GM19035 (cell line): ENCODE data around the gene EVI5L.
"Not testable (repeated sequence)": the region's sequence is repeated elsewhere in the genome, so short reads cannot be mapped to it uniquely, and the experiment has no call there.

Experiments used
- ATAC-seq: cut with Tn5 transposase; IDR thresholded peaks from one replicate; pipeline ENCODE4 v1.9.1; 2021; ENCODE audit not compliant: unreplicated experiment

The EVI5L gene

DNA sequence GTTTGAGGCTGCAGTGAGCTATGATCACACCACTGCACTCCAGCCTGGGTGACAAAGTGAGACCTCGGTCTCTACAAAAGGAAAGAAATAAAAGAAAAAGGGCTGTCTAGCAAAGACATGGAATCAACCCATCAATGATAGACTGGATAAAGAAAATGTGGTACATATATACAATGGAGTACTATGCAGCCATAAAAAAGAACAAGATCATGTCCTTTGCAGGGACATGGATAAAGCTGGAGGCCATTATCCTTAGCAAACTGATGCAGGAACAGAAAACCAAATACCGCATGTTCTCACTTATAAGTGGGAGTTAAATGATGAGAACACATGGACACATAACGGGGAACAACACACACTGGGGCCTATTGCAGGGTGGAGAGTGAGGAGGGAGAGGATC lies 14.0 kb upstream of the EVI5L start:
- ATAC-seq, result not testable (repeated sequence)

DNA sequence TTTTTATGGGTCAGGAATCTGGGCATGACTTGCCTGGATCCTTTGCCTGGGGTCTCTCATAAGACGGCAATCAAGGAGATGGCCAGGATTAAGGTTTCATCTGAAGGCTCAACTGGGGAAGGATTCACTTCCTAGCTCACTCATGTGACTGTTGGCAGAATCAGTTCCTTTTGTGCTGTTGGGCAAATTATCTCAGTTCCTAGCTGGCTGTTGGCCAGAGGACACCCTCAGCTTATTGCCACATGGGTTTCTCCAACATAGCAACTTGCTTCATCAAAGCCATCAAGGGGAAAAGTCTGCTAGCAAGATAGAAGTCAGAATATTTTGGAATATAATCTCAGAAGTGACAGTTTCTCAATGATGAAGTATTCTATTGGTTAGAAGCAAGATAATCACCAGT lies 12.2 kb upstream of the EVI5L start:
- ATAC-seq, result no peak

DNA sequence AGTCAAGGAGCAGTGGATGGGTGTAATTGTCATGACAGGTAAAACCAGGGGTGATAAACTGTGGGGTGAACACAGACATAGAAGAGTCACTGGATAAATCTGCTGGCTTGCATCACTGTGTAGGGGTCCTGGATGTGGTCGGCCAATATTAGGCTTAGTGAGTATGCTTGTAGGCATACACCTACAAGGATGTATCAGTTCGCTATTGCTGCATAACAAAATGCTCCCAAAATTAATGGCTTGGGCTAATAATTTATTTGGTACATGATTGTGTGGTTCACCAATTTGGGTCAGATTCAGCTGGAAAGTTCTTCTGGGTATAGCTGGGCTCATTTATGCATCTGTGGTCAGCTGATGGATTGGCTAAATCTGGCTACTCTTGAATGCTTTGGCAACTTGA lies 11.2 kb upstream of the EVI5L start:
- no peak for ATAC-seq

DNA sequence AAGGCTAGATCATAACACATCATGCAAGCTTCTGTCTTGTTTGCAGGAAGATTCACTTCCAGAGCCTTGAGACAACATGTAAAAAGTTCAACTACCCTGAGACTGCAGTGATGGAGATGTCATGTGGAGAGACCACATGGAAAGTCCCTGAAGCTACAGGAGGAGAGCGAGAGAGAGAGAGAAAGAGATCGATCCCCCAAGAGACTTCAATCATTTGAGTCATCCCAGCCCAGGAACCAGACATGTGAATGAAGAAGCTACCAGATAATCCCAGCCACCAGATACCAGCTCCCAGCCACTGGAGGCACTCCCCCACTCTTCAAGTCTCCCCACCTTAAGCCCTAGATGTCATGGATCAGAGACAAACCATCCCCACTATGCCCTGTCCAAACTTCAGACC lies 10.7 kb upstream of the EVI5L start:
- no peak for ATAC-seq

DNA sequence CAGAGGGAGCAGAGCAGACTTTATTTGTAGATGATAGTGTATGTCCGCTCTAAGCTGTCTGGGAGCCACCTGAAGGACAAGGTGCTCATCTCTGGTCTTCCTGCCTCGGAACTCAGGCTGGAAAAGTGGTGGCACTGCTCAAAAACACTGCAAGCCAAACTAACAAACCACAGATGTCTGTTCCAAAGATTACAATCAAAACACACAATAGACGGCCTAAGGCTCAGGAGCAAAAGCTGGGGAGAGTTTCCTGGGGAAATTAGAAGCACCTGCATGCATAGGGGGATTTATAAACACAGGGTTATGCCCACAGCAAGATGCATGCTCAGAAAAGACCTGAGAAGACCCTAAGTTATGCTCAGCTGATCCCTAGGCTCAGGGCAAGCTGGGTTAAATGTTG lies 9.4 kb upstream of the EVI5L start:
- ATAC-seq, result no peak

DNA sequence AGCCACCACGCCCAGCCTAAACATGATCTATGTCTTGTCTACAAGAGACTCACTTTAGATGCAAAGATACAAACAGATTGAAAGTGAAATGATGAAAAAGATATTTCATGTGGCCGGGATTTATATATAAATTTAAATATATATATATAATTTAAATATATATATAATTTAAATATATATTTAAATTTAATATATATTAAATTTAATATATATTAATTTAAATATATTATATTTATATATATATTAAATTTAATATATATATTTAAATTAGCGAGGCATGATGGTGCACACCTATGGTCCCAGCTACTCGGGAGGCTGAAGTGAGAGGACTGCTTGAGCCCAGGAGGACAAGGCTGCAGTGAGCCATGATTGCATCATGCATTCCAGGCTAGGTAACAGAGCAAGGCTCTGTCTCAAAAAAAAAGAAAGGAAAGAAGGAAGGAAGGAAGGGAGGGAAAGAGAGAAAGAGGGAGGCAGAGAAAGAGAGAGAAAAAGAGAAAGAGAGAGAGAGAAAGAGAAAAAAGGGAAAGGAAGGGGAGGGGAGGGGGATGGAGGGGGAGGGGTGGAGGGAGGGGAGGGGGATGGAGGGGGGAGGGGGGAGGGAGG lies 7.0 kb upstream of the EVI5L start:
- ATAC-seq, result no peak

DNA sequence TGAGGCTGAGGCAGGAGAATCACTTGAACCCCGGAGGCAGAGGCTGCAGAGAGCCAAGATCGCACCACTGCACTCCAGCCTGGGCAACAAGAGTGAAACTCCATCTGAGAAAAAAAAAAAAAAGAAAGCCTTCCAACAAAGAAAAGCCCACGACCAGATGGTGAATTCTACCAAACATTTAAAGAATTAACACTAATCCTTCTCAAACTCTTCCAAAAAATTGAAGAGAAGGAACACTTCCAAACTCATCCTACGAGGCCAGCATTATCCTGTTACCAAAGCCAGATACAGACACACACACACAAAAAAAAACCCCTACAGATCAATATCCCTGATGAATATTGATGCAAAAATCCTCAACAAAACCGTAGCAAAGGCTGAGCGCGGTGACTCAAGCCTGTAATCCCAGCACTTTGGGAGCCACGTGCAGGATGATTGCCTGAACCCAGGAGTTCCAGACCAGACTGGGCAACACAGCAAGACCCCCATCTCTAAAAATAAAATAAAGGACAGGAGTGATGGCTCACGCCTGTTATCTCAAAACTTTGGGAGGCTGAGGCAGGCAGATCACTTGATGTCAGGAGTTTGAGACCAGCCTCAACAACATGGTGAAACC lies 6.2 kb upstream of the EVI5L start:
- no peak for ATAC-seq

DNA sequence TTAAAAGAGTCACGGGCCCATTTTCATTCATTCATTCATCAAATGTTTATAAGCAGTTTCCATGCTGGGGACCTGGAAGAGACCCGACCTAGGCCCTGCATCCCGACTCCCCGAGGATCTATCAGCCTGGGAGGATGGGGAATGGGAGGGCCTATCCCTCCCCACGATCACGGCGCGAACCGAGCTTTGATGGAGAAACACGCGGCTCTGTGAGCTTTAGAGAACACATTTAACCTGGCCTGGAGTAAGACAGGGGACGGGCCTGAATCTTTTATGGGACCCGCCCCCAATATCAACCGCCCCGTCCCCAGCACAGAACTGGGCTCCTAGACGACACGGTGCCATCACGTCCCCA lies 875 bp upstream of the EVI5L start:
- ATAC-seq, result no peak

DNA sequence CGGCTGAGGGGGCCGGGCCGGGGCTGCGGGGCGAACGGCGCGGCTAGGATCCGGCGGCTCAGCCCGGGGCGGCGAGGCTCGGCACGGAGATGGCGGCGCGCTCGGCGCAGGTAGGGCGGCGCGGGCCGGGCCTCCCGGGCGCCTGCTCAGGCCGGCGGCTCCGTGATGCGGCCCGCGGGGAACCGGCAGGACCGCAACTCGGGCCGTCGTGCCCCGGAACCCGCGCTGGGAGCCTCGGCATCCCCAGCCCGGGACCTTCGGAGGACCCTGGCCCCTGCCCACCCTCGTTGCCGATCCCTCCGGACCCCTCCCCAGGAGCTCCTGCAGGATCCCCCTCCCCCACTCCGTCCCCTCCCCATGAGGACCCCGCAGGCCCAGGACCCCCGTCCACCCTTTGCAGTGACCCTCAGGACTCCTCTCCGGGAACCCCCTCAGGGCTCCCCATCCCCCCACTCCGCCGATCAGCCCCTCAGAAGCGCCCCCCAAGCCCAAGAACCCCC lies 304 bp downstream of the EVI5L start:
- no peak for ATAC-seq

DNA sequence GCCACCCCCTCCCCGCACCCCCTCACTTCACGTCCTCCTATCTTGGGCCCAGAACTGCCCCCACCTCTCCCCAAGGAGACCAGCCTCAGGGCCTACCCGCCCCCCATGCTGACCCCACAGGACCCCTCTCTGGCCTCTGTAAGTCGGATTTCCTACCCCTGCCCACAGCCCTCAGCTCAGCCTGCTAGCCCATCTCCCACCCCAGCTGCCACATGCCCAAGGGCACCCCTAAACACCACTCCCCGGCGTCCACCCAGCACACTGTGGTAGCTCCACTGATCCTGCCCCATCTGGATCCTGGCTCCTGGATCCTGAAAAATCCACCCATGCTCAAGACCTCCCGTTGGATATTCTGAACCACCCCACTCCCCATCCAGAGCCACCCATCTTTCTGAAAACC lies 805 bp downstream of the EVI5L start:
- ATAC-seq, result no peak

DNA sequence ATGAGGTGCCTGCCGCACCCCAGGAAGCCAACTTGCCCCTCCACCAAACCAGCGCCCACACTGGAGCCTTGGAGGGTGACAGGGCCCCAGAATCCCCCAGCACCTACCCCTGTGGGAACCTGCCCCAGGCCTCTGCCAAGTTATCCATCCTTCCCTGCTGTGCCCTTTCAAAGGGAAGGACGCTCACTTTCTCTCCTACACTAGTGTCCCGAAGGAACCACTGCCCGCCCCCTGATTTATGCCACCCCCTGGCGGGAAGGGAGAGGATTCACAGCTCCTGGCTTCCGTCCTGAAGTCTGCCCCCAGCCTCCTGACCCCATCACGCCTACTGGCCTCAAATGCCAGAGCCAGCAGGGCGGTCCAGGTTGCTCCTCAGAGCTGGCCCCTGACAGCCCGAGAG lies 1.4 kb downstream of the EVI5L start:
- no peak for ATAC-seq

DNA sequence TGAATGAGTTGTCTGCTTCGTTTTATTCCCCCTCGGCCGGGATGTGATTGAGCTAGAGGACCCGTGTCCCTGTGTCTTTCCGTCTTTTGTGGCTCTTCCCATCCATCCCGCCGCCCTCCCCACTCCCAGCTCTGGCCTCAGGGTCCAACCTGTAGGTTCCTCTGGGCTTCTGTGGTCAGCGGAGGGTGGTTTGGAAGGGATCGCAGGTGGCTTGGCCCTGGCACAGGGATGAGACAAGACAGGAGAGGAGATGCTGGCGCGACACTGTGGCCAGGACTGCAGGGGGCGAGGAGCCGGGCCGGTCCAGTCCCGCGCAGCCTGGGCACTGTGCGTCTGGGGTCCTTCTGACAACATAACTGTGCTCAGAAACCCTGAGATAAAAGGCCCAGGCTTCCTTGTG lies 2.0 kb downstream of the EVI5L start:
- no peak for ATAC-seq

DNA sequence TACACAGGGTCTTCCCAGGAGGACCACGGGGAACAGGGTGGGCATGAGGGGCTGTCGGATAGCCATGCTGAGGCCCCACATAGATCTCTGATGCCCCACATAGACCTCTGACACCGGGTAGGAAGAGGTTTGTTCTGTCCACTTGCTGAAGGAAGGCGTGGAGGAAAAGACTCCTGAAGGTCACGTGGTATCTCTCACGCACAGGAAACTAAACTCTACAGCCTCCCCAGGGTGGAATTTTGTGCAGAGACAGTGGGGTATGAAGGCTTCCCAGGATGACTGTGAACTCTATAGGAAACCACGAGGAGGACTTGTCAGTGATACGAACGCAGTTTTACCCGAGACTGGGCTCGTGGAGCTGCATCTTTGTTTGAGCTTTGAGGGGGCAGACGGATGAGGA lies 2.8 kb downstream of the EVI5L start:
- ATAC-seq, result no peak

DNA sequence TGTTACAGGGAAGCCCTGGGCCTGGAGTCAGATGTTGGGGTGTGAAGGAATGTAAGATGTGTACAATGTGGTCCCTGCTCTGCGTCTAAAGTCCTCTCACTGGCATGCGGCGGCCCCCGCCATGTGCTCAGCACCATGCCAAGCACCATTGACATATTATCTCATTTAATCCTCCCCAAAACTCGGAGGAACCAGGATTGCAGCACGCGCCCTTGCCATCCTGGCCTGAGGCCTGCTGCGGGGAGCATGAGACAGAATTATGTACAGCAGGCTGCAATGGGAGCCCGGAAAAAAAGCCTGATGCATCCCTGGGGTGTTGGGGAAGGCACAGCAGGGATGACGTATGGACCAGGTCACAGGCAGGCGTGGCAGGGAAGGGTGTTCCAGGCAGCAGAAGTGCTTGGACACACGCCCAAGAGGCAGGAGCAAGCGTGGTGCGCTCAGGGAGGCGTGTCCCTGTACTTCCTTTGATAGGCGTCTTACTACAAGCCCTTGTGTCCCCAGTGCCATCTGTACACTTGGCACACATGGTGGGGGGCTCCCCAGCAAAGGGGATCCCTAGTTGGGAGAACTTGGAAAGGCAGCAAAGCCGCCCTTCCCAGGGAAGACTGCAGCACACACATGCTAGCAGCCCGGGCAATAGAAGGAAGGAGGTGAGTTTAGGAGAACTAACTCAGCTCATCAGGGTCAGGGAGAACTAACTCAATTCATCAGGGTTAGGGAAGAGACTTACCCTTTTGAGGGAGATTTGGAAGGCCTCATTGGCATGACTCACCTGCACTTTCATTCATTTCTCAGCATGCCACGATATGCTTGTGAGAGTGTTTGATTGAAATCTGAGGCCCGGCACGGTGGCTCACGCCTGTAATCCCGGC lies 3.4 kb downstream of the EVI5L start:
- ATAC-seq, result no peak

DNA sequence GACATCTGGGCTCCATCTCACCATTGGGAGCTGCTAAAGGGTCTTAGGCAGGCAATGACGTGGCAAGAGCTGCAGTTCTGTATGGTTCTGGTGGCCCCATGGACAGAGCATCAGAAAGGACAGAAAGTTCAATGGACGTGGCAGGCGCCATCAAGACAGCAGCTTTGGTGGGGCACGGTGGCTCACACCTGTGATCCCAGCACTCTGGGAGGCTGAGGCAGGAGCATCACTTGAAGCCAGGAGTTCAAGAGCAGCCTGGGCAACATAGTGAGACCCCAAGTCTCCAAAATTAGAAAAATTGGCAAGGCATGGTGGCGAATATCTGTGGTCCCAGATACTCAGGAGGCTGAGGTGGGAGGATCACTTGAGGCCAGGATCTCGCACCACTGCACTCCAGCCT lies 9.5 kb downstream of the EVI5L start:
- no peak for ATAC-seq

DNA sequence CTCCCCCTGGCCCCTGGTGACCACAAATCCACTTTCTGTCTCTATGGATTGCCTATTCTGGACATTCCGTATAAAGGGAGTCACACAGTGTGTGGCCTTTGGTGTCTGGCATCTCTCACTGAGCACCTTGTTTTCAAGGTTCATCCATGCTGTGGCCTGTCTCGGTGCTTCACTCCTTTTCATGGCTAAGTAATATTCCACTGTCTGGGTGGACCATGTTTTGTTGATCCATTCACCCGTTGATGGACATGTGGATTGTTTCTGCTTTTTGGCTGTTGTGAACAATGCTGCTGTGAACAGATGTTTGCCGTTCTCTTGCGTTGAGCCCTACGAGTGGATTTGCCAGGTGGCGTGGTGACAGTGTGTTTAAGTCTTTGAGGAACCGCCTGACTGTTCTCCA lies 10.6 kb downstream of the EVI5L start:
- ATAC-seq, result no peak

DNA sequence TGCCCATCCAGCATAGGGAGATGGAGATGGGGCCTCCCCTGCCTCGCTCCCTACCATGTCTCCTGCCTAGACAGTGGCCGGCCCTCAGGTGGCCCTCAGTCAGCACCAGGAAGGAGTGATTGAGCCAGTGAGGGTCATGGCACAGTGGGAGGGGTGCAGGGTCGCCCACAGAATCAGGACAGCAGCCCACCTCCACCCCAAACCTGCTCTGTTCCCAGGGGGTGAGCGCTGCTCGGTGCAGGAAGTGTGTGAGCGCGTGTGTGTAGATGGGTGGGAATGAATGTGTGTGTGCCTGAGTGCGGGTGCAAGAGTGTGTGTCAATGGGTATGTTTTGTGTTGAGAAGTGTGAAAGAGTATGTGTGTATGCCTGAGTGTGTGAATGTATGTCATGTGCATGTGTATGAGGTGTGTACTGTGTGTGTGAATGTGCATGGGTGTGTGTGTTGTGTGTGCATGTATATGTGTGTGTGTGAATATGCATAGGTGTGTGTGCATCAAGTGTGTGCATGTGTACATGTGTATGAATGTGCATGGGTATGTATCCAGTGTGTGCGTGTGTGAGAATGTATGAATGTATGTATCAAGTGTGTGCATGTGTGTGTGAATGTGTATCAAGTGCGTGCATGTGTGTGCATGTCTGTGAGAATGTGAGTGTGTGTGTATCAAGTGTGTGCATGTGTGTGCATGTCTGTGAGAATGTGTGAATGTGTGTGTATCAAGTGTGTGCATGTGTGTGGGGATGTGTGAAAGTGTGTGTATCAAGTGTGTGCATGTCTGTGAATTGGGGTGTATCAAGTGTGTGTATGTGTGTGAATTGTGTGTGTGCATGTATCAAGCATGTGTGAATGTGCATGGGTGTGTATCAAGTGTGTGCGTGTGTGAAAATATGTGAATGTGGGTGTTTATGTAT lies 12.0 kb downstream of the EVI5L start:
- no peak for ATAC-seq

DNA sequence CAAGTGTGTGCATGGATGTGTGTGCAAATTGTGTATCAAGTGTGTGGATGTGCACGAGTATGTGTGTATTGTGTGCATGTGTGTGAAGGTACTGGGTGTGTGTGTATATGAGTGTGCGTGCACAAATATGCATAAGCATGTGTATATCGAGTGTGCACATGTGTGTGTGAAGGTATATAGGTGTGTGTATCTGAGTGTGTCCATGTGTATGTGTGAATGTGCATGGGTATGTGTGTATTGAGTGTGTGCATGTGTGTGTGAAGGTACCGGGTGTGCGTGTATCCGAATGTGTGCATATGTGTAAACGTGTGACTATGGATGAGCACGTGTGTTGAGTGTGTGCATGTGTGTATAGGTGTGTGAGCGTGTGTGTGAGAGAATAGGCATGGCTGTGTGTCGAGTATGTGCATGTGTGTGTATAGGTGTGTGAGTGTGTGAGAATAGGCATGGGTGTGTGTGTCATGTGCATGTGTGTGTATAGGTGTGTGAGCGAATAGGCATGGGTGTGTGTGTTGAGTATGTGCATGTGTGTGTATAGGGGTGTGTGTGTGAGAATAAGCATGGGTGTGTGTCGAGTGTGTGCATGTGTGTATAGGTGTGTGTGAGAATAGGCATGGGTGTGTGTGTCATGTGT lies 12.8 kb downstream of the EVI5L start:
- no peak for ATAC-seq

DNA sequence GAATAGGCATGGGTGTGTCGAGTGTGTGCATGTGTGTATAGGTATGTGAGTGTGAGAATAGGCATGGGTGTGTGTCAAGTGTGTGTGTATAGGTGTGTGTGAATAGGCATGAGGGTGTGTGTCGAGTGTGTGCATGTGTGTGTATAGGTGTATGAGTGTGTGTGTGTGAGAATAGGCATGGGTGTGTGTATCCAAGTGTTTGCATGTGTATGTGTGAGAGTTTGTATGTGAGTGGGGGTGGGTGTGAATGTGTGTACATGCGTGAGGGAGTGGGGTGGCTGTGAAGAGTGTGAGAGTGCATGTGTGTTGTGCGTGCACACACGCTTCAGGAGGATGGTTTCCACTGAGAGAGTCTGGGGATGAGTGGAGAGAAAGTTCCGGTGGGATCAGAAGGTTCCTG lies 13.5 kb downstream of the EVI5L start:
- ATAC-seq, result no peak

DNA sequence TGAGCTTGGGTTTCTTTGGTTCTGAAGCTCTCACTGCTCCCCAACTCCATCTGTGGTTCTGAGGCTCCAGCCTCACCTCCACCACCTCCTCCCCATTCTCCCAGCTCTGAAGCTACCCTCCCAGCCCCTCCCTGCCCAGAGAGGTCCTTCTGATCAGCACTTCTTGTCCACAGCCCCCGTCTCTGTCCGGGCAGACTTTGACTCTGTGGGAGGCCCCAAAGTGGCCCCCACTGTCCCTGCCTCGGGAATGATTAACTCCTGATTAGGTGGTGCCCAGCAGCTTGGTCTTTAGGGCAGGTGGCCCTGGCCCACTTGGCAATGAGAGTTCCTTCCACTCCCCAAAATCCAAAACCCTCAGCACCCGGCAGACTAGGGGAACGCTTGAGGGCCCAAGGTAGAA lies 14.4 kb downstream of the EVI5L start:
- no peak for ATAC-seq

DNA sequence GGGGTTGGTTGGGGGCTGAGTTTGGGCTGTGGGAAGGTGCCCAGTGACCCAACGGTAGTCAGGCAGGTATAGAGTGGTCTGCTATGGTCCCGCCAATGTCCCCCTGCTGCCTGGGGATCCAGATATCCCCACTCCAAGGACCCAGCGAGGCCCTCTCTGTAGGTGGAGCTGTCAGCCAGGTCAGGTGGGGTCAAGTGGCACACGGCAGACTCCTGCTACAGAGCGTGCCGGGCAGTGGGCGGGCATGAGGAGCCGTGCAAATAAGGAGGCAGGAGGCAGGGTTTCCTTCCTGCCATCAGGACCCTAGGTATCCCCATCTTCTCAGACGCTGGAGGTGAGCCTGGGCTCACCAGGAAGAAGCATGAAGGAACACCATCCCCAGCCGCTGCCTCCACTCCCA lies 14.9 kb downstream of the EVI5L start:
- no peak for ATAC-seq
